Tibial artery (tissue), 4 donors: ENCODE results near the gene CPPED1.

Source experiments
- DNase-seq, 2 donors: peaks; one replicate each; pipeline ENCODE4 v3.0.0-alpha.2; 2019
- H3K27ac ChIP-seq, 2 donors: fragments of 200-600 bp; sonication (generic) in 1 of 2; 1 replicate in 1 of 2; 2 replicates in 1 of 2; pipeline ENCODE4 v1.5.1; 2018 to 2019; ENCODE audit warnings: mild to moderate bottlenecking in 1 of 2
- H3K27me3 ChIP-seq, 2 donors: fragments of 200-600 bp; sonication (generic) in 1 of 2; one replicate each; pipeline versions ENCODE4 v1.5.1 to v1.6.0; 2016 to 2019
- H3K36me3 ChIP-seq, 3 donors: fragments of 200-600 bp; sonication (generic) in 2 of 3; one replicate each; pipeline ENCODE4 v1.5.1; 2016 to 2019; ENCODE audit warnings: mild to moderate bottlenecking in 2 of 3
- H3K4me1 ChIP-seq, 4 donors: fragments of 200-600 bp; sonication (generic) in 2 of 4; 1 replicate in 3 of 4; 2 replicates in 1 of 4; pipeline ENCODE4 v1.5.1; 2016 to 2019
- H3K4me3 ChIP-seq, 2 donors: fragments of 200-600 bp; sonication (generic) in 1 of 2; 1 replicate in 1 of 2; 2 replicates in 1 of 2; pipeline ENCODE4 v1.5.1; 2018 to 2019; ENCODE audit warnings: mild to moderate bottlenecking in 2 of 2
- H3K9me3 ChIP-seq, 3 donors: fragments of 200-600 bp; sonication (generic) in 1 of 3; one replicate each; pipeline ENCODE4 v1.5.1; 2016 to 2019
- intact Hi-C: fragments of 100-400 bp; cut with DNase I; formaldehyde crosslinking; loops from one replicate; pipeline ENCODE4 v1.15.0; 2023; ENCODE audit warnings: low total_unique reads
- TF ChIP-seq, protein P1 (sequence below), 2 experiments: fragments of 200-600 bp in 1 of 2; fragments of 450-650 bp in 1 of 2; IDR thresholded peaks; one replicate each; pipeline ENCODE4 v1.5.1; 2017 to 2019; ENCODE audit warnings: antibody characterized with exemption in 2 of 2, mild to moderate bottlenecking in 1 of 2, moderate library complexity in 1 of 2

Gene CPPED1

DNA sequence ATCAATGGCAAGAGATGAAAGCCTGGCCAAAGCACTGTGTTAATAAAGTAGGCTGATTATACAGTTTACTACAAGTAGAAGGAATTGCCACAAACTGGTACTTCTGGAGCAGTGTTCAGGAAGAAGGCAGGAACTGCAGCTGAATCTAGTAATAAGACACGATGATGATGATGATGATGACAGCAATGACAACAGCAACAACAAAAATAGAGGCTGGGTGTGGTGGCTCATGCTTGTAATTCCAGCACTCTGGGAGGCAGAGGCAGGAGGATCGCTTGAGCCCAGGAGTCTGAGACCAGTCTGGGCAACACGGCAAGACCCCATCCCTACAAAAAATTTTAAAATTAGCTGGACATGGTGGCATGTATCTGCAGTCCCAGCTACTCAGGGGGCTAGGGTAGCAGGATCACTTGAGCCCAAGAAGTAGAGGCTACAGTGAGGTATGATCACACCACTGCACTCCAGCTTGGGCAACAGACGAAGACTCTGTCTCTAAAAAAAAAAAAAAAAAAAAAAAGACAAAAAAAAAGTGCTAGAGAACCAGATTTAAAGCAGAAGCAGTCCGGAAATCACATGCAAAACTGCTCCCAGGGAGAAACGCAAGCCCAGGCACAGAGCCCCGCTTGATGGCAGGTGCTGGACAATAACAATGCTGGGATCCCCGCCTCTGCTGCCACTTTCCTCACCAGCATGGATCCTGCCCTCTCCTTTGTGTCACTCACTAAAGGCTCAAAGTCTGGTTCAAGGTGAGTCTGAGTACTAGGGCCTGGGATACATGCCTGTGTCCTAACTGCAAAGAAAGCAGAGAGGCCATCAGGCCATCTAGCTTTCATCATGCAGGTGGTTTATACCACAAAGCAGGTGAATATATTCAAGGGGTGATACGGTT is 44.8 kb downstream of the CPPED1 start:
- intact Hi-C loops, result no loop called here
- DNase-seq, result no peak
- H3K27ac ChIP-seq, result no peak overlapping the region
- no peak overlapping the region for H3K4me3 ChIP-seq
- TF ChIP-seq, protein P1, sequence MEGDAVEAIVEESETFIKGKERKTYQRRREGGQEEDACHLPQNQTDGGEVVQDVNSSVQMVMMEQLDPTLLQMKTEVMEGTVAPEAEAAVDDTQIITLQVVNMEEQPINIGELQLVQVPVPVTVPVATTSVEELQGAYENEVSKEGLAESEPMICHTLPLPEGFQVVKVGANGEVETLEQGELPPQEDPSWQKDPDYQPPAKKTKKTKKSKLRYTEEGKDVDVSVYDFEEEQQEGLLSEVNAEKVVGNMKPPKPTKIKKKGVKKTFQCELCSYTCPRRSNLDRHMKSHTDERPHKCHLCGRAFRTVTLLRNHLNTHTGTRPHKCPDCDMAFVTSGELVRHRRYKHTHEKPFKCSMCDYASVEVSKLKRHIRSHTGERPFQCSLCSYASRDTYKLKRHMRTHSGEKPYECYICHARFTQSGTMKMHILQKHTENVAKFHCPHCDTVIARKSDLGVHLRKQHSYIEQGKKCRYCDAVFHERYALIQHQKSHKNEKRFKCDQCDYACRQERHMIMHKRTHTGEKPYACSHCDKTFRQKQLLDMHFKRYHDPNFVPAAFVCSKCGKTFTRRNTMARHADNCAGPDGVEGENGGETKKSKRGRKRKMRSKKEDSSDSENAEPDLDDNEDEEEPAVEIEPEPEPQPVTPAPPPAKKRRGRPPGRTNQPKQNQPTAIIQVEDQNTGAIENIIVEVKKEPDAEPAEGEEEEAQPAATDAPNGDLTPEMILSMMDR (IDR thresholded peaks at IDR 0.05), result no peak
- H3K27me3 ChIP-seq, result no peaks in the 10 kb centered on the region
- no peaks in the 10 kb centered on the region for H3K4me1 ChIP-seq
- H3K36me3 ChIP-seq, result no peaks in the 10 kb centered on the region
- no peaks in the 10 kb centered on the region for H3K9me3 ChIP-seq

DNA sequence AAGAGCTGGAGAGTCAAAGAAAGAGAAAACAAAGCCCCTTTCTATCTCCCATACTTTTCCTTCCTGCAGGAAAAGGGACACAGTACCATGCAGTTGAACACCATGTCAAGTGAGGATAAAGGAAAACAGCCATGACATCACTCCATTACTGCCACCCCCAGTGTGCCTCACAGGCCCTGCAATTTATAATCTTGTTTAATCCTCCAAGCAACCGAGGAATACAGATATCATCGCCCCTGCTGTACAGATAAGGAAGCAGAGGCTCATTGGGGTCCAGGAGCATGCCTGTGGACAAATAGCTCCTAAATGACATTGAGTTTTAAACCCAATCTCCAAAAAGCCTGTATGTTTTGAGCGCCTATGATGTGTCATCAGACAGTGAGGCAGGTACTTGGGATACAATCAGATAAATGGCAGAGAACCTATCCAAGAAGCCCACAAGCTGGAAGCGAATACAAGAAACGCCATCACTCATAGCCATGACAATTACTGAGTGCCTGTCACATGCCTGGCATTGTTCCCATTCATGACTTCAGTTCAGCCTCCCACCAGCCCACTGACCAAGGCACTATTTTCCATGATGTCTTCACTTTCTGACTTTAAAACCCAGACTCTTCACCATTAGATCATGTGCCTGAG is 45.5 kb downstream of the CPPED1 start:
- H3K27me3 ChIP-seq, result no peaks in the 10 kb centered on the region
- H3K9me3 ChIP-seq, result no peaks in the 10 kb centered on the region
- no peaks in the 10 kb centered on the region for H3K36me3 ChIP-seq
- no peak overlapping the region for H3K27ac ChIP-seq
- TF ChIP-seq, protein P1 (IDR thresholded peaks at IDR 0.05), result no peak
- DNase-seq, result no peak
- intact Hi-C loops, result no loop called here
- H3K4me3 ChIP-seq, result no peak overlapping the region
- no peaks in the 10 kb centered on the region for H3K4me1 ChIP-seq

DNA sequence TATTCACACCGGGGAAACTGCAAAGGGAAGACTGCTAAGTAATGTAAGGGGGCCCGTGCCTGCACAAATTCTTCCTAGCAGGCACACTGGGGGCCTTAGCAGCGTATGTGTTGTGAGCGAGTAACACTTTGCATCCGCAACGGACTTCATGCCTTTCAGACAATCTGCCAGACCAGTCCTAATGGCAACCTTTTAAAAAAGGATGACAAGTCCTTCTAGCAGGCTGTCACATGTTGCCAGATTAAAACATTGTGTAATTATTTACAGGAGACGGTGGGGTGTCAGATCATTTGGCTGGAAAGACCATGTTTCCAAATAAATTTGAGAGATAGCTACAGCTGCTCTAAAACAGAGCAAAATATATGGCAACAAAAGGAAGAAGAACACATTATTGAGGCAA is 46.1 kb downstream of the CPPED1 start:
- Histone ChIP-seq H3K27ac (no peak overlapping the region), H3K36me3 (no peaks in the 10 kb centered on the region), H3K9me3 (no peaks in the 10 kb centered on the region), H3K27me3 (no peaks in the 10 kb centered on the region), H3K4me1 (no peaks in the 10 kb centered on the region), H3K4me3 (no peak overlapping the region)
- intact Hi-C loops, result no loop called here
- TF ChIP-seq, protein P1 (IDR thresholded peaks at IDR 0.05), result no peak
- no peak for DNase-seq

DNA sequence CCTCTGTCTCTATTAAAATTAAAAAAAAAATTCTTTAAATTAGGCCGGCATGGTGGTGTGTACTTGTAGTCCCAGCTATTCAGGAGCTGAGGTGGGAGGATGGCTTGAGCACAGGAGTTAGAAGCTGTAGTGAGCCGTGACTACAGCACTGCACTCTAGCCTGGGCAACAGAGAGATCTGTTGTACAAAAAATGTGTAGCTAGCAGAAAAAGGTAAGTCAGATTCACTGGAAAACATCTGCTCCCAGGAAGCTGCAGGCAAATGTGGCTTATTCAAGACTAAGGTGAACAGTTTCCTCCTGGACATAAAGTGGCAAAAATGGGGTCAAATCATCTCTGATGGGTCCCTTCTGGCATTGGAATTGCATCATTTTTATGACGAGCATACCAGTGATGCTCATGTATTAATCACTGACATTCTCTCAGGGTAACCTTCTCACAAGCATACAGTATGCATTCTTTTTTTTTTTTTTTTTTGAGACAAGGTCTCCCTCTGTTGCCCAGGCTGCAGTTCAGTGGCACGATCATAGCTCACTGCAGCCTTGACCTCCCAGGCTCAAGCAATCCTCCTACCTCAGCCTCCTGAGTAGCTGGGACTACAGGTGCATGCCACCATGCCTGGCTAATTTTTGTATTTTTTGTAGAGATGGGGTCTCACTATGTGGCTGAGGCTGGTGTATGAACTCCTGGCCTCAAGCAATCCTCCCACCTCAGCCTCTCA is 48.7 kb downstream of the CPPED1 start:
- Histone ChIP-seq H3K27ac (no peak overlapping the region), H3K36me3 (no peaks in the 10 kb centered on the region), H3K9me3 (no peaks in the 10 kb centered on the region), H3K27me3 (no peaks in the 10 kb centered on the region), H3K4me1 (no peaks in the 10 kb centered on the region), H3K4me3 (no peak overlapping the region)
- intact Hi-C loops, result no loop called here
- TF ChIP-seq, protein P1 (IDR thresholded peaks at IDR 0.05), result no peak
- DNase-seq, result no peak

DNA sequence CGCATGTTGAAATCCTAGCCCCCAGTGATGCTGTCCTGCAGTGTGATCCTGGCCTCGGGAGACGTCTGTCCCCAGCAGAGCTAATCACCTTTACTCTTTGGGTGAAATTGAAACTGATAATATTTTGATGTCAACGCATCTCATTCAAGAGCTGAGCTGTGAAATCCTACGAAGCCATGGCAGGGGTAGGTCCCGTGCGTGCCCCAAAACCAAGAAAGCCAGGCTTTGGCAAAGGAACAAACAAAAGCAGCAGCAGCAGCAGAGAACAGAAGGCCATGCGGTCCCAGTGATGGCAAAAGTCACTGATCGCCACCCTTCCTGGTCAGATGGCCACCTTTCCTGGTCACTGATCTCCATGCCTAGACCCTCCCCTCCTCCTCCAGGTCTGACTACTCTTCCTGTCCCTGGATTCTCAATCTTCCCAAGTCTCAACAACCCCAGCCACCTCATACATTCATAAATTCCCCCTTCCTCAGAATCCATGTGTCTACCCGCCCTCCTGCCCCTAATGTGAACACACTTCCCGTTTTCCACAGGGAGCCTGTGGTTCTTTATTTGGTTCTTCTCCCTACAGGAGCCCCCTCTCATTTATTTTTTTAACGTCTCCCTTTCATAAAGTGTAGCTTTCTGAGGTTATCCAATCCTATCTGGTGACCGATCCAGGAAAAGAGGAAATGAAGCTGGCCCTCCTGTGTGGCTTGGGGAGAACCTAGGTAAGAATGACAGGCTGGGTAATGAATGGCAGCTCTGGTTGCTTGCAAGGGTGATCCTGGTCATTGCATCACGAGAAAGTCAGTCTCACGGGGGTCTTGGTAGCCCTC is 50.3 kb downstream of the CPPED1 start:
- H3K27me3 ChIP-seq, result no peaks in the 10 kb centered on the region
- H3K4me1 ChIP-seq, result no peaks in the 10 kb centered on the region
- no peaks in the 10 kb centered on the region for H3K36me3 ChIP-seq
- H3K4me3 ChIP-seq, result no peak overlapping the region
- intact Hi-C loops, result no loop called here
- H3K27ac ChIP-seq, result no peak overlapping the region
- no peaks in the 10 kb centered on the region for H3K9me3 ChIP-seq
- DNase-seq, result no peak
- TF ChIP-seq, protein P1 (IDR thresholded peaks at IDR 0.05), result no peak
